Prostate gland (tissue), 2 donors: ENCODE measurements around the gene CDYL.

Experiments used
- POLR2A ChIP-seq: fragments of 450-650 bp; IDR thresholded peaks from one replicate; pipeline ENCODE4 v1.6.1; 2016; ENCODE audit warnings: antibody characterized with exemption, mild to moderate bottlenecking
- POLR2AphosphoS5 ChIP-seq: sonication (generic); formaldehyde crosslinking; IDR thresholded peaks from one replicate; pipeline ENCODE4 v1.6.1; 2017; ENCODE audit warnings: antibody characterized with exemption
- TF ChIP-seq, protein P1 (sequence below), 4 experiments: fragments of 200-600 bp in 2 of 4; fragments of 450-650 bp in 2 of 4; sonication (generic) in 2 of 4; IDR thresholded peaks; 1 replicate in 3 of 4; 2 replicates in 1 of 4; pipeline ENCODE4 v1.5.1; 2016 to 2019; ENCODE audit warnings: antibody characterized with exemption in 4 of 4, mild to moderate bottlenecking in 2 of 4, moderate library complexity in 2 of 4

DNA sequence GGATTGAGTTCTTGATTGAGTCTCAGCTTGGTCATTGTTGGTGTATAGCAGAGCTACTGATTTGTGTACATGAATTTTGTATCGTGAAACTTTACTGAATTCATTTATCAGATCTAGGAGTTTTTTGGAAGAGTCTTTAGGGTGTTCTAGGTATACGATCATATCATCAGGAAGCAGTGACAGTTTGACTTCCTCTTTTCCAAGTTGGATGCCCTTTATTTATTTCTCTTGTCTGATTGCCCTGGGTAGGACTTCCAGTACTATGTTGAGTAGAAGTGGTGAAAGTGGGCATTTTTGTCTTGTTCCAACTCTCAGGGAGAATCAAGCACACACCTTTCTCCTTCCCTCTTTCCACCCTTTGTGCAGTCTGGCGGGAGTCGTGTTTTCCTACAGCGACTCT is 201.3 kb downstream of the CDYL start:
- TF ChIP-seq, protein P1, sequence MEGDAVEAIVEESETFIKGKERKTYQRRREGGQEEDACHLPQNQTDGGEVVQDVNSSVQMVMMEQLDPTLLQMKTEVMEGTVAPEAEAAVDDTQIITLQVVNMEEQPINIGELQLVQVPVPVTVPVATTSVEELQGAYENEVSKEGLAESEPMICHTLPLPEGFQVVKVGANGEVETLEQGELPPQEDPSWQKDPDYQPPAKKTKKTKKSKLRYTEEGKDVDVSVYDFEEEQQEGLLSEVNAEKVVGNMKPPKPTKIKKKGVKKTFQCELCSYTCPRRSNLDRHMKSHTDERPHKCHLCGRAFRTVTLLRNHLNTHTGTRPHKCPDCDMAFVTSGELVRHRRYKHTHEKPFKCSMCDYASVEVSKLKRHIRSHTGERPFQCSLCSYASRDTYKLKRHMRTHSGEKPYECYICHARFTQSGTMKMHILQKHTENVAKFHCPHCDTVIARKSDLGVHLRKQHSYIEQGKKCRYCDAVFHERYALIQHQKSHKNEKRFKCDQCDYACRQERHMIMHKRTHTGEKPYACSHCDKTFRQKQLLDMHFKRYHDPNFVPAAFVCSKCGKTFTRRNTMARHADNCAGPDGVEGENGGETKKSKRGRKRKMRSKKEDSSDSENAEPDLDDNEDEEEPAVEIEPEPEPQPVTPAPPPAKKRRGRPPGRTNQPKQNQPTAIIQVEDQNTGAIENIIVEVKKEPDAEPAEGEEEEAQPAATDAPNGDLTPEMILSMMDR (IDR thresholded peaks at IDR 0.05) = no peak
- TF ChIP-seq POLR2AphosphoS5 (no peak), POLR2A (no peak)
